SK-N-SH (cell line): ENCODE results near the gene SFT2D3. TPM values are rescaled to one million over a fixed set of nuclear protein-coding genes. Genes with fewer than 3 reads are reported as not detected.
A peak's percentile ranks its signal among the peaks of the same experiment; 100 is the strongest.

Experiments
- CTCF ChIA-PET: fragments of 300-600, 350-600 bp; formaldehyde crosslinking; extraction: SDS; loops from one replicate; lab custom pipeline; 2021; lab: Yijun Ruan, JAX
- POLR2A ChIA-PET: fragments of 350-600 bp; sonication (Branson Sonifier 250); formaldehyde crosslinking; extraction: SDS; loops from one replicate; lab custom pipeline; 2020; ENCODE audit warnings: antibody characterized with exemption, inconsistent platforms; lab: Yijun Ruan, JAX
- DNase-seq: peaks from one replicate; pipeline ENCODE4 v3.0.0; 2012
- H2AFZ ChIP-seq: fragments of 200-600 bp; sonication (generic); 2 replicates; pipeline ENCODE4 v1.8.1; 2016; ENCODE audit warnings: antibody characterized with exemption, mild to moderate bottlenecking, low read depth
- H3F3A ChIP-seq: fragments of 200-600 bp; sonication (generic); replicated peaks from 2 replicates; pipeline ENCODE3; 2016; ENCODE audit warnings: antibody characterized with exemption, mild to moderate bottlenecking; ENCODE audit not compliant: insufficient read depth
- H3K27ac ChIP-seq, 2 experiments: fragments of 200-500 bp in 1 of 2; fragments of 200-600 bp in 1 of 2; sonication (Bioruptor generic) in 1 of 2; sonication (generic), shearing (Covaris generic) in 1 of 2; 2 replicates each; pipeline versions ENCODE4 v1.5.1 to v1.6.1; 2014 to 2016; ENCODE audit warnings: low read depth in 2 of 2, inconsistent platforms in 1 of 2, low read length in 1 of 2, mild to moderate bottlenecking in 1 of 2, mixed read lengths in 1 of 2
- H3K27me3 ChIP-seq: fragments of 200-600 bp; sonication (generic), shearing (Covaris generic); 2 replicates; pipeline ENCODE4 v1.6.1; 2016; ENCODE audit warnings: mixed run types; ENCODE audit not compliant: insufficient read depth
- H3K36me3 ChIP-seq, 2 experiments: fragments of 200-500 bp in 1 of 2; fragments of 200-600 bp in 1 of 2; sonication (Bioruptor generic) in 1 of 2; sonication (generic) in 1 of 2; replicated peaks in 1 of 2; 2 replicates each; pipeline versions ENCODE3 to v1.5.1; 2014 to 2016; ENCODE audit warnings: low read length in 1 of 2, mild to moderate bottlenecking in 1 of 2; ENCODE audit not compliant: insufficient read depth in 2 of 2, control insufficient read depth in 1 of 2
- H3K4me1 ChIP-seq, 2 experiments: fragments of 200-500 bp in 1 of 2; fragments of 200-600 bp in 1 of 2; sonication (Bioruptor generic) in 1 of 2; sonication (generic), shearing (Covaris generic) in 1 of 2; 2 replicates each; pipeline versions ENCODE4 v1.5.1 to v1.6.1; 2014 to 2016; ENCODE audit warnings: low read depth in 1 of 2, low read length in 1 of 2, mixed run types in 1 of 2; ENCODE audit not compliant: insufficient read depth in 2 of 2, control insufficient read depth in 1 of 2
- H3K4me2 ChIP-seq: fragments of 200-600 bp; sonication (generic), shearing (Covaris generic); 2 replicates; pipeline ENCODE4 v1.6.1; 2017; ENCODE audit warnings: mixed run types
- H3K4me3 ChIP-seq, 2 experiments: fragments of 200-500 bp in 1 of 2; fragments of 200-600 bp in 1 of 2; sonication (Bioruptor generic) in 1 of 2; sonication (generic), shearing (Covaris generic) in 1 of 2; 2 replicates each; pipeline versions ENCODE4 v1.5.1 to v1.8.1; 2014 to 2016; ENCODE audit warnings: low read depth in 2 of 2, inconsistent platforms in 1 of 2, low read length in 1 of 2, mild to moderate bottlenecking in 1 of 2, mixed read lengths in 1 of 2, moderate library complexity in 1 of 2
- H3K79me2 ChIP-seq: fragments of 200-600 bp; sonication (generic); 2 replicates; pipeline ENCODE4 v1.8.1; 2017; ENCODE audit warnings: mild to moderate bottlenecking; ENCODE audit not compliant: insufficient read depth
- H3K9ac ChIP-seq: fragments of 200-600 bp; sonication (generic); 2 replicates; pipeline ENCODE4 v1.6.1; 2017; ENCODE audit warnings: mixed run types
- H3K9me2 ChIP-seq: fragments of 200-600 bp; sonication (generic); 2 replicates; pipeline ENCODE4 v1.6.1; 2017; ENCODE audit warnings: mixed run types
- H3K9me3 ChIP-seq: fragments of 200-600 bp; sonication (generic); 2 replicates; pipeline ENCODE4 v1.6.1; 2017; ENCODE audit warnings: mixed run types, mild to moderate bottlenecking, moderate library complexity
- H4K20me1 ChIP-seq: fragments of 200-600 bp; sonication (generic); 2 replicates; pipeline ENCODE4 v1.6.1; 2017; ENCODE audit warnings: mild to moderate bottlenecking, mixed run types; ENCODE audit not compliant: insufficient read depth
- CHD2 ChIP-seq: fragments of 150-350 bp; IDR thresholded peaks from 2 replicates; pipeline ENCODE4 v1.6.1; 2018; ENCODE audit warnings: low read length; ENCODE audit not compliant: partially characterized antibody
- ELF1 ChIP-seq: IDR thresholded peaks from 2 replicates; pipeline ENCODE4 v1.4.0; 2012
- EP300 ChIP-seq, 2 experiments: IDR thresholded peaks; 2 replicates each; pipeline versions ENCODE4 v1.4.0 to v1.6.1; 2012; ENCODE audit warnings: borderline replicate concordance in 1 of 2, low read depth in 1 of 2, low read length in 1 of 2
- FOXJ3 ChIP-seq: sonication (generic); formaldehyde crosslinking; IDR thresholded peaks from 2 replicates; pipeline ENCODE4 v1.5.1; 2020; ENCODE audit warnings: mild to moderate bottlenecking, missing genetic modification reagents
- GATA2 ChIP-seq: sonication (generic); formaldehyde crosslinking; IDR thresholded peaks from 2 replicates; pipeline ENCODE4 v1.5.0; 2020; ENCODE audit warnings: mild to moderate bottlenecking, missing genetic modification reagents
- MEF2A ChIP-seq: IDR thresholded peaks from 2 replicates; pipeline ENCODE4 v1.4.0; 2012; ENCODE audit warnings: low read depth, borderline replicate concordance
- MXI1 ChIP-seq: IDR thresholded peaks from 2 replicates; pipeline ENCODE4 v1.6.1; 2012; ENCODE audit warnings: mild to moderate bottlenecking, low read depth, low read length, improper control_type of control experiment
- NFIC ChIP-seq: IDR thresholded peaks from 2 replicates; pipeline ENCODE4 v1.4.0; 2012; ENCODE audit warnings: borderline replicate concordance
- NRF1 ChIP-seq: IDR thresholded peaks from 2 replicates; pipeline ENCODE4 v1.6.1; 2012; ENCODE audit warnings: low read depth, mild to moderate bottlenecking, low read length
- RAD21 ChIP-seq: IDR thresholded peaks from 2 replicates; pipeline ENCODE4 v1.6.1; 2012; ENCODE audit warnings: mild to moderate bottlenecking, low read length
- RCOR1 ChIP-seq: fragments of 150-350 bp; IDR thresholded peaks from 2 replicates; pipeline ENCODE4 v1.6.1; 2017; ENCODE audit warnings: antibody characterized with exemption, low read length
- RFX5 ChIP-seq: IDR thresholded peaks from 2 replicates; pipeline ENCODE4 v1.6.1; 2012; ENCODE audit warnings: mild to moderate bottlenecking, improper control_type of control experiment, low read length
- RXRA ChIP-seq: IDR thresholded peaks from 2 replicates; pipeline ENCODE4 v1.4.0; 2012; ENCODE audit warnings: low read depth, mild to moderate bottlenecking, borderline replicate concordance
- SIN3A ChIP-seq: IDR thresholded peaks from 2 replicates; pipeline ENCODE4 v1.6.1; 2012; ENCODE audit warnings: low read depth, mild to moderate bottlenecking, low read length, moderate library complexity, borderline replicate concordance
- TAF1 ChIP-seq: IDR thresholded peaks from 2 replicates; pipeline ENCODE4 v1.6.1; 2012; ENCODE audit warnings: low read depth, mild to moderate bottlenecking, low read length, moderate library complexity, borderline replicate concordance
- TCF12 ChIP-seq: IDR thresholded peaks from 2 replicates; pipeline ENCODE4 v1.4.0; 2012
- TEAD4 ChIP-seq: IDR thresholded peaks from 2 replicates; pipeline ENCODE4 v1.4.0; 2012; ENCODE audit warnings: mild to moderate bottlenecking, borderline replicate concordance; ENCODE audit not compliant: insufficient read depth
- WGBS: methylation state at CpG from one replicate; pipeline ENCODE4 v1.1.6; 2017; ENCODE audit warnings: low lambda C conversion rate; 5-methylcytosine and 5-hydroxymethylcytosine counted together
- polyA plus RNA-seq, 3 experiments: library from polyadenylated mRNA; depleted of rRNA; stranded (reverse); fragments of >200 nt; gene quantifications; 2 replicates each; pipeline ENCODE4 v1.2.3, GENCODE V29; 2012
- TF ChIP-seq, protein P1 (sequence below): IDR thresholded peaks from 2 replicates; pipeline ENCODE4 v1.4.0; 2012; ENCODE audit warnings: low read depth, borderline replicate concordance
- TF ChIP-seq, protein P2 (sequence below): fragments of 200-600 bp; sonication (generic); IDR thresholded peaks from 2 replicates; pipeline ENCODE4 v1.6.1; 2017; ENCODE audit warnings: antibody characterized with exemption, mild to moderate bottlenecking, moderate library complexity

Gene SFT2D3
- polyA plus RNA-seq, 1 of the 3 experiments (the other 2 are of a cell fraction), result 3.2 TPM

GRCh38 chr2:127651971-127652550, 49.2 kb upstream of the SFT2D3 start:
- DNase-seq, result peak; percentile 90
- no peaks in the 10 kb centered on the region for H3K79me2 ChIP-seq
- TF ChIP-seq RFX5, result peak; percentile 53
- peak; percentile 84 for TF ChIP-seq CHD2
- TF ChIP-seq GATA2, result peak; percentile 54
- 0 out of 2 replicates have a peak, but pooled peaks have one; percentile 22 for TF ChIP-seq RAD21
- TF ChIP-seq NRF1, result 0 out of 2 replicates have a peak, but pooled peaks have one; percentile 7
- peak; percentile 64; the same call in 1 of the 2 replicates for TF ChIP-seq FOXJ3 (CRISPR knock-in tag)
- TF ChIP-seq TAF1, result no peak
- no peak for TF ChIP-seq SIN3A
- TF ChIP-seq EP300 (IDR thresholded peaks at IDR 0.05; ENCODE audit: borderline replicate concordance in 1 of 2, low read depth in 1 of 2, low read length in 1 of 2), result peak in 1 of 2 experiments; percentile 94; a peak in 2 of 4 replicates
- TF ChIP-seq RCOR1, result peak; percentile 87
- TF ChIP-seq MXI1, result peak; percentile 97
- TF ChIP-seq MEF2A, result no peak
- no peaks in the 10 kb centered on the region for H3K27me3 ChIP-seq
- H4K20me1 ChIP-seq, result no peaks in the 10 kb centered on the region
- no peaks in the 10 kb centered on the region for H3K9me3 ChIP-seq
- H2AFZ ChIP-seq, result no peak overlapping the region
- no peak overlapping the region for H3K4me3 ChIP-seq
- peaks cover 0 to 60% of the 10 kb centered on the region in 2 experiments; a peak in 1 of 4 replicates for H3K4me1 ChIP-seq
- no peak overlapping the region for H3K9ac ChIP-seq
- ChIA-PET POLR2A (interaction anchor here (0.9 to 1.4 kb wide), 3 partner anchors 11 to 126 kb away, joined by 6 read pairs; partner anchors contain the start of genes IWS1 and SFT2D3), CTCF (interaction anchor here (0.7 to 2.2 kb wide), 7 partner anchors 8 to 61 kb away, joined by 3 to 9 read pairs (median 3); partner anchors contain the start of gene LIMS2)
- no peak overlapping the region for H3K4me2 ChIP-seq
- no peaks in the 10 kb centered on the region for H3F3A ChIP-seq
- no peaks in the 10 kb centered on the region for H3K36me3 ChIP-seq
- H3K27ac ChIP-seq, result peak overlapping the region in 1 of 2 experiments; percentile 94; a peak in 2 of 4 replicates
- no peaks in the 10 kb centered on the region for H3K9me2 ChIP-seq
- 72% methylated on average over 12 of the region's 14 CpGs for WGBS

- H3K27me3 ChIP-seq, result no peaks in the 10 kb centered on the region
- no peaks in the 10 kb centered on the region for H4K20me1 ChIP-seq
- no peaks in the 10 kb centered on the region for H3K9me2 ChIP-seq
- CTCF ChIA-PET, result interaction anchor here (0.7 to 2.2 kb wide), 9 partner anchors 9 to 126 kb away, joined by 3 to 9 read pairs (median 3); partner anchors contain the start of genes IWS1 and LIMS2
- H3K36me3 ChIP-seq, result no peaks in the 10 kb centered on the region
- H3K79me2 ChIP-seq, result no peaks in the 10 kb centered on the region
- no peak for TF ChIP-seq TAF1
- TF ChIP-seq ELF1, result no peak
- no peak for TF ChIP-seq EP300 (IDR thresholded peaks at IDR 0.05; ENCODE audit: borderline replicate concordance in 1 of 2, low read depth in 1 of 2, low read length in 1 of 2)
- TF ChIP-seq, protein P1, sequence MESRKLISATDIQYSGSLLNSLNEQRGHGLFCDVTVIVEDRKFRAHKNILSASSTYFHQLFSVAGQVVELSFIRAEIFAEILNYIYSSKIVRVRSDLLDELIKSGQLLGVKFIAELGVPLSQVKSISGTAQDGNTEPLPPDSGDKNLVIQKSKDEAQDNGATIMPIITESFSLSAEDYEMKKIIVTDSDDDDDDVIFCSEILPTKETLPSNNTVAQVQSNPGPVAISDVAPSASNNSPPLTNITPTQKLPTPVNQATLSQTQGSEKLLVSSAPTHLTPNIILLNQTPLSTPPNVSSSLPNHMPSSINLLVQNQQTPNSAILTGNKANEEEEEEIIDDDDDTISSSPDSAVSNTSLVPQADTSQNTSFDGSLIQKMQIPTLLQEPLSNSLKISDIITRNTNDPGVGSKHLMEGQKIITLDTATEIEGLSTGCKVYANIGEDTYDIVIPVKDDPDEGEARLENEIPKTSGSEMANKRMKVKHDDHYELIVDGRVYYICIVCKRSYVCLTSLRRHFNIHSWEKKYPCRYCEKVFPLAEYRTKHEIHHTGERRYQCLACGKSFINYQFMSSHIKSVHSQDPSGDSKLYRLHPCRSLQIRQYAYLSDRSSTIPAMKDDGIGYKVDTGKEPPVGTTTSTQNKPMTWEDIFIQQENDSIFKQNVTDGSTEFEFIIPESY, result no peak
- TF ChIP-seq, protein P2, sequence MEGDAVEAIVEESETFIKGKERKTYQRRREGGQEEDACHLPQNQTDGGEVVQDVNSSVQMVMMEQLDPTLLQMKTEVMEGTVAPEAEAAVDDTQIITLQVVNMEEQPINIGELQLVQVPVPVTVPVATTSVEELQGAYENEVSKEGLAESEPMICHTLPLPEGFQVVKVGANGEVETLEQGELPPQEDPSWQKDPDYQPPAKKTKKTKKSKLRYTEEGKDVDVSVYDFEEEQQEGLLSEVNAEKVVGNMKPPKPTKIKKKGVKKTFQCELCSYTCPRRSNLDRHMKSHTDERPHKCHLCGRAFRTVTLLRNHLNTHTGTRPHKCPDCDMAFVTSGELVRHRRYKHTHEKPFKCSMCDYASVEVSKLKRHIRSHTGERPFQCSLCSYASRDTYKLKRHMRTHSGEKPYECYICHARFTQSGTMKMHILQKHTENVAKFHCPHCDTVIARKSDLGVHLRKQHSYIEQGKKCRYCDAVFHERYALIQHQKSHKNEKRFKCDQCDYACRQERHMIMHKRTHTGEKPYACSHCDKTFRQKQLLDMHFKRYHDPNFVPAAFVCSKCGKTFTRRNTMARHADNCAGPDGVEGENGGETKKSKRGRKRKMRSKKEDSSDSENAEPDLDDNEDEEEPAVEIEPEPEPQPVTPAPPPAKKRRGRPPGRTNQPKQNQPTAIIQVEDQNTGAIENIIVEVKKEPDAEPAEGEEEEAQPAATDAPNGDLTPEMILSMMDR, result no peak
- no peak for TF ChIP-seq MEF2A
- no peak for TF ChIP-seq RXRA
- no peak for TF ChIP-seq MXI1
- no peak for TF ChIP-seq NFIC
- TF ChIP-seq TCF12, result no peak
- no peak for TF ChIP-seq TEAD4
- no peak for DNase-seq
- no peak overlapping the region for H3K9ac ChIP-seq
- H3K9me3 ChIP-seq, result no peaks in the 10 kb centered on the region
- peak overlapping the region in 1 of 2 experiments; percentile 94; a peak in 2 of 4 replicates for H3K27ac ChIP-seq
- no peaks in the 10 kb centered on the region for H3F3A ChIP-seq
- H3K4me3 ChIP-seq, result no peak overlapping the region
- H3K4me2 ChIP-seq, result no peak overlapping the region
- no peak overlapping the region for H2AFZ ChIP-seq
- peaks cover 0 to 60% of the 10 kb centered on the region in 2 experiments; a peak in 1 of 4 replicates for H3K4me1 ChIP-seq
- POLR2A ChIA-PET, result interaction anchor here (0.9 to 1.4 kb wide), 3 partner anchors 10 to 126 kb away, joined by 6 read pairs; partner anchors contain the start of genes IWS1 and SFT2D3
- WGBS, result 77% methylated on average over 25 of the region's 25 CpGs
These were observed 48.4 kb upstream of the SFT2D3 start for GRCh38 chr2:127652786-127653357.
